ENCODE results near the gene ELSPBP1.

Gene ELSPBP1

GRCh38 chr19:47991191-47991808, 3.1 kb upstream of the ELSPBP1 start:
- Histone ChIP-seq H3K4me3 (replicated peaks; ENCODE audit: insufficient read depth, low read length) (no peak overlapping the region), H3K27me3 (ENCODE audit: insufficient read depth, poor library complexity, severe bottlenecking) (no peaks in the 10 kb centered on the region), H3K27ac (replicated peaks) (no peak overlapping the region)
- no peak for DNase-seq (ENCODE audit: low read depth in 1 of 2, low spot score in 1 of 2)
- TF ChIP-seq POLR2AphosphoS5 (IDR thresholded peaks at IDR 0.05; ENCODE audit: low read depth) (no peak), CTCF (IDR thresholded peaks at IDR 0.05; ENCODE audit: insufficient read depth, low read length) (no peak), GABPA (IDR thresholded peaks at IDR 0.05; ENCODE audit: low read depth) (no peak), REST (IDR thresholded peaks at IDR 0.05; ENCODE audit: insufficient replicate concordance, low read depth) (no peak), SPI1 (IDR thresholded peaks at IDR 0.05; ENCODE audit: borderline replicate concordance, low read depth) (no peak)

GRCh38 chr19:47992070-47992469, 2.4 kb upstream of the ELSPBP1 start, which contains the start of gene BSPH1:
Gene BSPH1 (minus strand): TSS chr19:47992170. CDS start chr19:47992081, 89 bp downstream.
- DNase-seq (ENCODE audit: low read depth in 1 of 2, low spot score in 1 of 2): no peak
- no peaks in the 10 kb centered on the region for H3K27me3 ChIP-seq (ENCODE audit: insufficient read depth, poor library complexity, severe bottlenecking)
- TF ChIP-seq SPI1 (IDR thresholded peaks at IDR 0.05; ENCODE audit: borderline replicate concordance, low read depth) (no peak), CTCF (IDR thresholded peaks at IDR 0.05; ENCODE audit: insufficient read depth, low read length) (no peak), POLR2AphosphoS5 (IDR thresholded peaks at IDR 0.05; ENCODE audit: low read depth) (no peak), REST (IDR thresholded peaks at IDR 0.05; ENCODE audit: insufficient replicate concordance, low read depth) (no peak), GABPA (IDR thresholded peaks at IDR 0.05; ENCODE audit: low read depth) (no peak)
- no peak within 1 kb of the TSS for H3K4me3 ChIP-seq (replicated peaks; ENCODE audit: insufficient read depth, low read length)
- no peak within 1 kb of the TSS for H3K27ac ChIP-seq (replicated peaks)

GRCh38 chr19:47996230-47996727, 1.8 kb downstream of the ELSPBP1 start:
- H3K27me3 ChIP-seq (ENCODE audit: insufficient read depth, poor library complexity, severe bottlenecking): no peaks in the 10 kb centered on the region
- no peak overlapping the region for H3K4me3 ChIP-seq (replicated peaks; ENCODE audit: insufficient read depth, low read length)
- no peak for DNase-seq (ENCODE audit: low read depth in 1 of 2, low spot score in 1 of 2)
- TF ChIP-seq POLR2AphosphoS5 (IDR thresholded peaks at IDR 0.05; ENCODE audit: low read depth) (no peak), SPI1 (IDR thresholded peaks at IDR 0.05; ENCODE audit: borderline replicate concordance, low read depth) (no peak), CTCF (IDR thresholded peaks at IDR 0.05; ENCODE audit: insufficient read depth, low read length) (no peak), REST (IDR thresholded peaks at IDR 0.05; ENCODE audit: insufficient replicate concordance, low read depth) (no peak), GABPA (IDR thresholded peaks at IDR 0.05; ENCODE audit: low read depth) (no peak)
- no peak overlapping the region for H3K27ac ChIP-seq (replicated peaks)

Data from HL-60 (cell line).